ENCODE measurements around the gene BMP2. TPM values are rescaled to one million over a fixed set of nuclear protein-coding genes. Genes with fewer than 3 reads are reported as not detected.

The BMP2 gene
- total and polyA plus RNA-seq, 2 experiments from 2014 or later: 0.73 to 1.0 TPM

DNA sequence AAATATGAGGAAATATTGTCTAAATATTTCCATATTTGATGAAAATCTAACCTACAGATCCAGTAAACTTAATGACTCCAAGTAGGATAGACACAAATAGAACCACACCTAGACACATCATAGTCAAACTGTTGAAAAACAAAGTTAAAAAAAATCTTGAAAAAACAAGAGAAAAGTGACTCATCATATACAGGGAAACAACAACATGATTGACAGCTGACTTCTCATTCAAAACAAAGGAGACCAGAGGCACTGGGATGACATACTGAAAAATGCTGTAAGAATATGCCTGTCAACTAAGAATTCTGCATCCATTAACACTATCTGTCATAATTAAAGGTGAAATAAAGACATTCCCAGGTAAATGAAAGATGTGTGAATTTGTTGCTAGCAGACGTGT, 38.8 kb downstream of the BMP2 start:
- no peak for ATAC-seq

More for the DNA sequence above, 38.8 kb downstream of the BMP2 start:
- no peaks in the 10 kb centered on the region for H4K20me1 ChIP-seq (replicated peaks; ENCODE audit: insufficient read depth)
- no peaks in the 10 kb centered on the region for H3K9me2 ChIP-seq (ENCODE audit: insufficient read depth)
- Mint-ChIP-seq H3K4me1 (peaks cover 5% of the 10 kb centered on the region; the same call in 1 of the 3 replicates), H3K27ac (no peak overlapping the region), H3K9me3 (peaks cover 17% of the 10 kb centered on the region; the same call in 2 of the 3 replicates), H3K27me3 (ENCODE audit: insufficient read depth, low read depth, poor library complexity) (no peaks in the 10 kb centered on the region), H3K4me3 (no peak overlapping the region), H3K36me3 (ENCODE audit: low read depth) (peaks cover 11% of the 10 kb centered on the region; the same call in 2 of the 3 replicates)
- H3K4me2 ChIP-seq: no peak overlapping the region
- H3K27ac ChIP-seq (ENCODE audit: low read depth): no peak overlapping the region
- no peaks in the 10 kb centered on the region for H3K79me2 ChIP-seq (replicated peaks; ENCODE audit: insufficient read depth)
- TF ChIP-seq NANOG (IDR thresholded peaks at IDR 0.05; ENCODE audit: borderline replicate concordance) (no peak), POLR2AphosphoS5 (IDR thresholded peaks at IDR 0.05; ENCODE audit: low read depth) (no peak), JUNB (IDR thresholded peaks at IDR 0.05; ENCODE audit: unreplicated experiment) (no peak), ZNF331 (CRISPR knock-in tag; IDR thresholded peaks at IDR 0.05; ENCODE audit: low read depth) (no peak), STAT1 (IDR thresholded peaks at IDR 0.05; ENCODE audit: unreplicated experiment) (no peak), ZNF114 (CRISPR knock-in tag; IDR thresholded peaks at IDR 0.05) (no peak), EZH2phosphoT487 (IDR thresholded peaks at IDR 0.05; ENCODE audit: unreplicated experiment) (no peak), EZH2 (IDR thresholded peaks at IDR 0.05; ENCODE audit: low read depth, unreplicated experiment) (no peak), CREB1 (CRISPR knock-in tag; IDR thresholded peaks at IDR 0.05; ENCODE audit: low read depth) (no peak)
- TF ChIP-seq, protein P1, sequence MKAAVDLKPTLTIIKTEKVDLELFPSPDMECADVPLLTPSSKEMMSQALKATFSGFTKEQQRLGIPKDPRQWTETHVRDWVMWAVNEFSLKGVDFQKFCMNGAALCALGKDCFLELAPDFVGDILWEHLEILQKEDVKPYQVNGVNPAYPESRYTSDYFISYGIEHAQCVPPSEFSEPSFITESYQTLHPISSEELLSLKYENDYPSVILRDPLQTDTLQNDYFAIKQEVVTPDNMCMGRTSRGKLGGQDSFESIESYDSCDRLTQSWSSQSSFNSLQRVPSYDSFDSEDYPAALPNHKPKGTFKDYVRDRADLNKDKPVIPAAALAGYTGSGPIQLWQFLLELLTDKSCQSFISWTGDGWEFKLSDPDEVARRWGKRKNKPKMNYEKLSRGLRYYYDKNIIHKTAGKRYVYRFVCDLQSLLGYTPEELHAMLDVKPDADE (IDR thresholded peaks at IDR 0.05): no peak
- TF ChIP-seq, protein P2, sequence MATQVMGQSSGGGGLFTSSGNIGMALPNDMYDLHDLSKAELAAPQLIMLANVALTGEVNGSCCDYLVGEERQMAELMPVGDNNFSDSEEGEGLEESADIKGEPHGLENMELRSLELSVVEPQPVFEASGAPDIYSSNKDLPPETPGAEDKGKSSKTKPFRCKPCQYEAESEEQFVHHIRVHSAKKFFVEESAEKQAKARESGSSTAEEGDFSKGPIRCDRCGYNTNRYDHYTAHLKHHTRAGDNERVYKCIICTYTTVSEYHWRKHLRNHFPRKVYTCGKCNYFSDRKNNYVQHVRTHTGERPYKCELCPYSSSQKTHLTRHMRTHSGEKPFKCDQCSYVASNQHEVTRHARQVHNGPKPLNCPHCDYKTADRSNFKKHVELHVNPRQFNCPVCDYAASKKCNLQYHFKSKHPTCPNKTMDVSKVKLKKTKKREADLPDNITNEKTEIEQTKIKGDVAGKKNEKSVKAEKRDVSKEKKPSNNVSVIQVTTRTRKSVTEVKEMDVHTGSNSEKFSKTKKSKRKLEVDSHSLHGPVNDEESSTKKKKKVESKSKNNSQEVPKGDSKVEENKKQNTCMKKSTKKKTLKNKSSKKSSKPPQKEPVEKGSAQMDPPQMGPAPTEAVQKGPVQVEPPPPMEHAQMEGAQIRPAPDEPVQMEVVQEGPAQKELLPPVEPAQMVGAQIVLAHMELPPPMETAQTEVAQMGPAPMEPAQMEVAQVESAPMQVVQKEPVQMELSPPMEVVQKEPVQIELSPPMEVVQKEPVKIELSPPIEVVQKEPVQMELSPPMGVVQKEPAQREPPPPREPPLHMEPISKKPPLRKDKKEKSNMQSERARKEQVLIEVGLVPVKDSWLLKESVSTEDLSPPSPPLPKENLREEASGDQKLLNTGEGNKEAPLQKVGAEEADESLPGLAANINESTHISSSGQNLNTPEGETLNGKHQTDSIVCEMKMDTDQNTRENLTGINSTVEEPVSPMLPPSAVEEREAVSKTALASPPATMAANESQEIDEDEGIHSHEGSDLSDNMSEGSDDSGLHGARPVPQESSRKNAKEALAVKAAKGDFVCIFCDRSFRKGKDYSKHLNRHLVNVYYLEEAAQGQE (IDR thresholded peaks at IDR 0.05; ENCODE audit: unreplicated experiment): no peak
- TF ChIP-seq, protein P3, sequence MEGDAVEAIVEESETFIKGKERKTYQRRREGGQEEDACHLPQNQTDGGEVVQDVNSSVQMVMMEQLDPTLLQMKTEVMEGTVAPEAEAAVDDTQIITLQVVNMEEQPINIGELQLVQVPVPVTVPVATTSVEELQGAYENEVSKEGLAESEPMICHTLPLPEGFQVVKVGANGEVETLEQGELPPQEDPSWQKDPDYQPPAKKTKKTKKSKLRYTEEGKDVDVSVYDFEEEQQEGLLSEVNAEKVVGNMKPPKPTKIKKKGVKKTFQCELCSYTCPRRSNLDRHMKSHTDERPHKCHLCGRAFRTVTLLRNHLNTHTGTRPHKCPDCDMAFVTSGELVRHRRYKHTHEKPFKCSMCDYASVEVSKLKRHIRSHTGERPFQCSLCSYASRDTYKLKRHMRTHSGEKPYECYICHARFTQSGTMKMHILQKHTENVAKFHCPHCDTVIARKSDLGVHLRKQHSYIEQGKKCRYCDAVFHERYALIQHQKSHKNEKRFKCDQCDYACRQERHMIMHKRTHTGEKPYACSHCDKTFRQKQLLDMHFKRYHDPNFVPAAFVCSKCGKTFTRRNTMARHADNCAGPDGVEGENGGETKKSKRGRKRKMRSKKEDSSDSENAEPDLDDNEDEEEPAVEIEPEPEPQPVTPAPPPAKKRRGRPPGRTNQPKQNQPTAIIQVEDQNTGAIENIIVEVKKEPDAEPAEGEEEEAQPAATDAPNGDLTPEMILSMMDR (conservative IDR thresholded peaks at IDR 0.05; ENCODE audit: low read depth in 2 of 2): no peak
- TF ChIP-seq, protein P4, sequence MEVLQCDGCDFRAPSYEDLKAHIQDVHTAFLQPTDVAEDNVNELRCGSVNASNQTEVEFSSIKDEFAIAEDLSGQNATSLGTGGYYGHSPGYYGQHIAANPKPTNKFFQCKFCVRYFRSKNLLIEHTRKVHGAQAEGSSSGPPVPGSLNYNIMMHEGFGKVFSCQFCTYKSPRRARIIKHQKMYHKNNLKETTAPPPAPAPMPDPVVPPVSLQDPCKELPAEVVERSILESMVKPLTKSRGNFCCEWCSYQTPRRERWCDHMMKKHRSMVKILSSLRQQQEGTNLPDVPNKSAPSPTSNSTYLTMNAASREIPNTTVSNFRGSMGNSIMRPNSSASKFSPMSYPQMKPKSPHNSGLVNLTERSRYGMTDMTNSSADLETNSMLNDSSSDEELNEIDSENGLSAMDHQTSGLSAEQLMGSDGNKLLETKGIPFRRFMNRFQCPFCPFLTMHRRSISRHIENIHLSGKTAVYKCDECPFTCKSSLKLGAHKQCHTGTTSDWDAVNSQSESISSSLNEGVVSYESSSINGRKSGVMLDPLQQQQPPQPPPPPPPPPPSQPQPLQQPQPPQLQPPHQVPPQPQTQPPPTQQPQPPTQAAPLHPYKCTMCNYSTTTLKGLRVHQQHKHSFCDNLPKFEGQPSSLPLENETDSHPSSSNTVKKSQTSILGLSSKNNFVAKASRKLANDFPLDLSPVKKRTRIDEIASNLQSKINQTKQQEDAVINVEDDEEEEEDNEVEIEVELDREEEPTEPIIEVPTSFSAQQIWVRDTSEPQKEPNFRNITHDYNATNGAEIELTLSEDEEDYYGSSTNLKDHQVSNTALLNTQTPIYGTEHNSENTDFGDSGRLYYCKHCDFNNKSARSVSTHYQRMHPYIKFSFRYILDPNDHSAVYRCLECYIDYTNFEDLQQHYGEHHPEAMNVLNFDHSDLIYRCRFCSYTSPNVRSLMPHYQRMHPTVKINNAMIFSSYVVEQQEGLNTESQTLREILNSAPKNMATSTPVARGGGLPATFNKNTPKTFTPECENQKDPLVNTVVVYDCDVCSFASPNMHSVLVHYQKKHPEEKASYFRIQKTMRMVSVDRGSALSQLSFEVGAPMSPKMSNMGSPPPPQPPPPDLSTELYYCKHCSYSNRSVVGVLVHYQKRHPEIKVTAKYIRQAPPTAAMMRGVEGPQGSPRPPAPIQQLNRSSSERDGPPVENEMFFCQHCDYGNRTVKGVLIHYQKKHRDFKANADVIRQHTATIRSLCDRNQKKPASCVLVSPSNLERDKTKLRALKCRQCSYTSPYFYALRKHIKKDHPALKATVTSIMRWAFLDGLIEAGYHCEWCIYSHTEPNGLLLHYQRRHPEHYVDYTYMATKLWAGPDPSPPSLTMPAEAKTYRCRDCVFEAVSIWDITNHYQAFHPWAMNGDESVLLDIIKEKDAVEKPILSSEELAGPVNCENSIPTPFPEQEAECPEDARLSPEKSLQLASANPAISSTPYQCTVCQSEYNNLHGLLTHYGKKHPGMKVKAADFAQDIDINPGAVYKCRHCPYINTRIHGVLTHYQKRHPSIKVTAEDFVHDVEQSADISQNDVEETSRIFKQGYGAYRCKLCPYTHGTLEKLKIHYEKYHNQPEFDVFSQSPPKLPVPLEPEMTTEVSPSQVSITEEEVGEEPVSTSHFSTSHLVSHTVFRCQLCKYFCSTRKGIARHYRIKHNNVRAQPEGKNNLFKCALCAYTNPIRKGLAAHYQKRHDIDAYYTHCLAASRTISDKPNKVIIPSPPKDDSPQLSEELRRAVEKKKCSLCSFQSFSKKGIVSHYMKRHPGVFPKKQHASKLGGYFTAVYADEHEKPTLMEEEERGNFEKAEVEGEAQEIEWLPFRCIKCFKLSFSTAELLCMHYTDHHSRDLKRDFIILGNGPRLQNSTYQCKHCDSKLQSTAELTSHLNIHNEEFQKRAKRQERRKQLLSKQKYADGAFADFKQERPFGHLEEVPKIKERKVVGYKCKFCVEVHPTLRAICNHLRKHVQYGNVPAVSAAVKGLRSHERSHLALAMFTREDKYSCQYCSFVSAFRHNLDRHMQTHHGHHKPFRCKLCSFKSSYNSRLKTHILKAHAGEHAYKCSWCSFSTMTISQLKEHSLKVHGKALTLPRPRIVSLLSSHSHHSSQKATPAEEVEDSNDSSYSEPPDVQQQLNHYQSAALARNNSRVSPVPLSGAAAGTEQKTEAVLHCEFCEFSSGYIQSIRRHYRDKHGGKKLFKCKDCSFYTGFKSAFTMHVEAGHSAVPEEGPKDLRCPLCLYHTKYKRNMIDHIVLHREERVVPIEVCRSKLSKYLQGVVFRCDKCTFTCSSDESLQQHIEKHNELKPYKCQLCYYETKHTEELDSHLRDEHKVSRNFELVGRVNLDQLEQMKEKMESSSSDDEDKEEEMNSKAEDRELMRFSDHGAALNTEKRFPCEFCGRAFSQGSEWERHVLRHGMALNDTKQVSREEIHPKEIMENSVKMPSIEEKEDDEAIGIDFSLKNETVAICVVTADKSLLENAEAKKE (CRISPR knock-in tag; IDR thresholded peaks at IDR 0.05): no peak
- no peaks in the 10 kb centered on the region for H3K4me1 ChIP-seq (ENCODE audit: insufficient read depth)
- H3K36me3 ChIP-seq (ENCODE audit: insufficient read depth): no peaks in the 10 kb centered on the region
- H3K27me3 ChIP-seq (ENCODE audit: insufficient read depth): no peaks in the 10 kb centered on the region
- no peaks in the 10 kb centered on the region for H3F3A ChIP-seq (replicated peaks; ENCODE audit: low read depth)
- no peak for DNase-seq (ENCODE audit: low spot score)
- H3K4me3 ChIP-seq: no peak overlapping the region
- H2AFZ ChIP-seq: no peak overlapping the region
